K562 (cell line): Measurements from ENCODE around the gene GNA15. TPM values are rescaled to one million over a fixed set of nuclear protein-coding genes. Genes with fewer than 3 reads are reported as not detected.

Experiments used
- CREB3 ChIP-seq: fragments of 450-650 bp; conservative IDR thresholded peaks from 2 replicates; pipeline ENCODE4 v1.6.1; 2016; ENCODE audit warnings: missing genetic modification characterization, low read depth, mild to moderate bottlenecking, missing compliant biosample characterization, moderate library complexity
- MTF1 ChIP-seq: fragments of 250-450 bp; sonication (Bioruptor Pico); IDR thresholded peaks from 2 replicates; pipeline ENCODE4 v1.9.0; 2021; ENCODE audit warnings: moderate library complexity, mild to moderate bottlenecking, inconsistent platforms, borderline replicate concordance
- PTBP1 ChIP-seq: fragments of 200-400 bp; formaldehyde crosslinking; IDR thresholded peaks from 2 replicates; pipeline ENCODE4 v1.6.1; 2017; ENCODE audit warnings: low read depth, low read length
- RBM15 ChIP-seq: fragments of 200-400 bp; formaldehyde crosslinking; IDR thresholded peaks from 2 replicates; pipeline ENCODE4 v1.6.1; 2018; ENCODE audit warnings: mild to moderate bottlenecking, low read length, moderate library complexity; ENCODE audit not compliant: insufficient read depth
- THAP7 ChIP-seq: fragments of 250-450 bp; sonication (Bioruptor Pico); IDR thresholded peaks from 2 replicates; pipeline ENCODE4 v1.5.0; 2021
- ZBTB43 ChIP-seq: sonication (generic); formaldehyde crosslinking; IDR thresholded peaks from 2 replicates; pipeline ENCODE4 v1.8.0; 2023; ENCODE audit warnings: mild to moderate bottlenecking, missing genetic modification reagents
- ZBTB9 ChIP-seq: fragments of 450-650 bp; formaldehyde crosslinking; IDR thresholded peaks from 2 replicates; pipeline ENCODE4 v1.4.0; 2020; ENCODE audit warnings: mild to moderate bottlenecking, moderate library complexity
- ZNF699 ChIP-seq: fragments of 250-450 bp; sonication (Bioruptor Pico); IDR thresholded peaks from 2 replicates; pipeline ENCODE4 v1.8.0; 2021; ENCODE audit warnings: mild to moderate bottlenecking, moderate library complexity; ENCODE audit not compliant: insufficient replicate concordance
- polyA plus RNA-seq, 8 experiments: library from polyadenylated mRNA; depleted of rRNA in 4 of 8; stranded (reverse) in 5 of 8; unstranded in 3 of 8; fragments of >200 nt; fragmentation: Nextera tagmentation in 2 of 8; fragmentation: Illumina TruSeq in 1 of 8; extraction: Ambion mirVana in 2 of 8; extraction: Trizol in 1 of 8; gene quantifications; 2 replicates each; pipeline versions ENCODE4 v1.2.1 to v1.2.3, GENCODE V29; 2011 to 2014; ENCODE audit warnings: inconsistent platforms in 1 of 8, missing spikeins in 1 of 8
- total RNA-seq, 7 experiments: library from RNA; depleted of rRNA in 6 of 7; stranded (reverse); fragments of >200 nt in 6 of 7; fragmentation: Illumina TruSeq in 2 of 7; extraction: Trizol in 2 of 7; gene quantifications; 2 replicates each; pipeline versions ENCODE4 v1.2.1 to v1.2.3, GENCODE V29; 2011 to 2021; ENCODE audit warnings: low replicate concordance in 1 of 7
- TF ChIP-seq, protein P1 (sequence below): fragments of 450-650 bp; formaldehyde crosslinking; IDR thresholded peaks from 2 replicates; pipeline ENCODE4 v1.4.0; 2020; ENCODE audit warnings: mild to moderate bottlenecking

Gene GNA15
- total and polyA plus RNA-seq, 9 of the 15 experiments (the other 6 are each of a cell fraction or from before 2014, with no cell fraction given): 0.03 to 0.24 (median 0.11) TPM; not detected in 1

DNA sequence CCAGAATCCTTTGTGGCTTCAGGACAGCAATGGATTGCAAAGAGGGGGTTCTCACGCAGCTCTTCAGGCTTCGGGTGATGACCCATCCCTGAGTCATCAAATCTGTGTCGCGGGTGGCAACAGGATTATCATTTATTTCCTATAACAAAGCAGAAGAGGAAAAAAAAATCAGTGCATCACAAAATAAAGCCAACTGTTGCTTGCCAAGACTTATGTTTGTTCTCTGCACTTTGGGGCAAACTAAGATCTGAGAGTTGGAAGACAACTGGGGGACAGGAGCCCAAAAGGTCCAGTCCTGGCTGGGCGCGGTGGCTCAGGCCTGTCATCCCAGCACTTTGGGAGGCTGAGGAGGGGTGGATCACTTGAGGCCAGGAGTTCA is 6.4 kb downstream of the GNA15 start (continued):
- TF ChIP-seq ZBTB9 (CRISPR knock-in tag) (no peak), RBM15 (no peak), ZBTB43 (CRISPR knock-in tag) (no peak), ZNF699 (CRISPR knock-in tag) (no peak), CREB3 (tag) (no peak), MTF1 (CRISPR knock-in tag) (no peak), THAP7 (CRISPR knock-in tag) (no peak), PTBP1 (no peak)
- TF ChIP-seq, protein P1, sequence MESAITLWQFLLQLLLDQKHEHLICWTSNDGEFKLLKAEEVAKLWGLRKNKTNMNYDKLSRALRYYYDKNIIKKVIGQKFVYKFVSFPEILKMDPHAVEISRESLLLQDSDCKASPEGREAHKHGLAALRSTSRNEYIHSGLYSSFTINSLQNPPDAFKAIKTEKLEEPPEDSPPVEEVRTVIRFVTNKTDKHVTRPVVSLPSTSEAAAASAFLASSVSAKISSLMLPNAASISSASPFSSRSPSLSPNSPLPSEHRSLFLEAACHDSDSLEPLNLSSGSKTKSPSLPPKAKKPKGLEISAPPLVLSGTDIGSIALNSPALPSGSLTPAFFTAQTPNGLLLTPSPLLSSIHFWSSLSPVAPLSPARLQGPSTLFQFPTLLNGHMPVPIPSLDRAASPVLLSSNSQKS (CRISPR knock-in tag): no peak
